ENCODE data around the gene MSI2. TPM values are rescaled to one million over a fixed set of nuclear protein-coding genes. Genes with fewer than 3 reads are reported as not detected.

Gene MSI2
- total RNA-seq, 1 donor from 2014 or later, result 33.8 TPM

DNA sequence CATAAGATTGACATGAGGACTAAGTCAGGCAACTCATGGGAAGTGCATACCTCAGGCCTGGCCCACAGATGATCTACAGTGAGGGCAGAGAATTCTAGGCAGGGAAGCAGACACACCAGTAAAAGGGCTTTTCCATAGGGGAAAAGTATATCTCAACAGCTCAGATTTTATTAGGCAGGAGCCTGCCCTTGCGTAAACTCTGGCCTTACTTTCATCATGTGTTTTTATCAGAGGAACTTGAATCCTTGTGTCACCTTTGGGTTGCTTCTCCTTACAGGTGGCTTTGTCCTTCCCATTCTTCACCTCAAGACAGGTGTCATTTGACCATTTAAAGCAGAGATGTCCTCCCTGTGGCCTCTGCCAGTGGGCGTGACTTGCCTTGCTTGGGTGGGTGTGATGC, 138.1 kb downstream of the MSI2 start:
- DNase-seq (ENCODE audit: low read depth), result no peak
- TF ChIP-seq, protein P1, sequence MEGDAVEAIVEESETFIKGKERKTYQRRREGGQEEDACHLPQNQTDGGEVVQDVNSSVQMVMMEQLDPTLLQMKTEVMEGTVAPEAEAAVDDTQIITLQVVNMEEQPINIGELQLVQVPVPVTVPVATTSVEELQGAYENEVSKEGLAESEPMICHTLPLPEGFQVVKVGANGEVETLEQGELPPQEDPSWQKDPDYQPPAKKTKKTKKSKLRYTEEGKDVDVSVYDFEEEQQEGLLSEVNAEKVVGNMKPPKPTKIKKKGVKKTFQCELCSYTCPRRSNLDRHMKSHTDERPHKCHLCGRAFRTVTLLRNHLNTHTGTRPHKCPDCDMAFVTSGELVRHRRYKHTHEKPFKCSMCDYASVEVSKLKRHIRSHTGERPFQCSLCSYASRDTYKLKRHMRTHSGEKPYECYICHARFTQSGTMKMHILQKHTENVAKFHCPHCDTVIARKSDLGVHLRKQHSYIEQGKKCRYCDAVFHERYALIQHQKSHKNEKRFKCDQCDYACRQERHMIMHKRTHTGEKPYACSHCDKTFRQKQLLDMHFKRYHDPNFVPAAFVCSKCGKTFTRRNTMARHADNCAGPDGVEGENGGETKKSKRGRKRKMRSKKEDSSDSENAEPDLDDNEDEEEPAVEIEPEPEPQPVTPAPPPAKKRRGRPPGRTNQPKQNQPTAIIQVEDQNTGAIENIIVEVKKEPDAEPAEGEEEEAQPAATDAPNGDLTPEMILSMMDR (IDR thresholded peaks at IDR 0.05; ENCODE audit: insufficient read depth, low read length, poor library complexity, severe bottlenecking), result no peak
- Histone ChIP-seq H3K4me3 (ENCODE audit: low read depth, low read length) (no peak overlapping the region), H3K36me3 (ENCODE audit: control insufficient read depth, insufficient read depth, low read length) (no peaks in the 10 kb centered on the region), H3K27me3 (ENCODE audit: control insufficient read depth, insufficient read depth, low read length) (no peaks in the 10 kb centered on the region)

DNA sequence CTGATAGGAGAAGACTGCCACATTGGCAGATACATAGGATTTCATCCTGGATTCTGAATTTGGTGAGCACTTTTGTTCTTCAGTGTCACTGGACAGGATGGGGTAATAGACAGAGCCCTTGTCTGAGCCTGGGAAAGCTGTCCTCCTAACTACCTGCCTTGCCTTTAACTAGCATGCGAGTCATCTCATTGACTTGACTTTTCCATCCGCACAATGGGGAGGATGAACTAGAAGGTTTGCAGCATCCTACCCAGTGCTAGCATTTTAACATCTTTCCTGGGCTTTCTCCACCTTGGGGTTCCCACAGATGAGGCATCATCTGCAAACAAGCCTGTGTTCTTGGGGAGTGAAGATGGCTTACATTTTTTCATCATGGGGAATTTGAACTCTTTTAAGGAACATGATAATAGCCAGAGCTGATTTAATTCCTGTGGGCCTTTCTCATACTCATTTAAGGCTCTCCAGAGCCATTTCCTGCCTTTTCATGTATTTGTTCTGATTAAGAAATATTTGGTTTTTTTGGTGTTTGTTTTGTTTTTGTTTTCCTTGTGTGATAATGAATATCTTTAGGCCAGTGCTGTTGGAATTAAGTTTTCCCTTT, 139.5 kb downstream of the MSI2 start:
- H3K36me3 ChIP-seq (ENCODE audit: control insufficient read depth, insufficient read depth, low read length), result no peaks in the 10 kb centered on the region
- TF ChIP-seq, protein P1 (IDR thresholded peaks at IDR 0.05; ENCODE audit: insufficient read depth, low read length, poor library complexity, severe bottlenecking), result no peak
- DNase-seq (ENCODE audit: low read depth), result no peak
- H3K4me3 ChIP-seq (ENCODE audit: low read depth, low read length), result no peak overlapping the region
- H3K27me3 ChIP-seq (ENCODE audit: control insufficient read depth, insufficient read depth, low read length), result no peaks in the 10 kb centered on the region

DNA sequence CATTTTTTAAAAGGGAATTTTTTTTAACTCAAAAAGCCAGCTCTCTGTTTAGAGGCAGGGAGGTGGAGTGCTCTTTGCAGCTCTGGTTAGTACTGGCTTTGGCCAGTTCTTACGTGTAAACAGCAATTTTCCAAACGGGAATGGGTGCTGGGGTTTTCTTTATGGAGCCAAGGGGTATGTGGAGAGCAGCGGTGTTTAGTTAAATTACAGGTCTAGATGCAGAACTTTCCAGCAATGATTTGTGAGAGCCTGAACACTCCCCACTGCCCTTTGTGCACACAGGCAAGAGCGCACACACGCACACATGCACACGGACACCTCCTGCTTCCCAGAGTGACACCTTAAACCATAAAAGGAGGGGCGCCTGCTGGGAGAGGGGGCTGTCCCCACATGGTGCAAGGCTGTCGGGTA, 140.2 kb downstream of the MSI2 start:
- Histone ChIP-seq H3K36me3 (ENCODE audit: control insufficient read depth, insufficient read depth, low read length) (no peaks in the 10 kb centered on the region), H3K4me3 (ENCODE audit: low read depth, low read length) (no peak overlapping the region), H3K27me3 (ENCODE audit: control insufficient read depth, insufficient read depth, low read length) (no peaks in the 10 kb centered on the region)
- TF ChIP-seq, protein P1 (IDR thresholded peaks at IDR 0.05; ENCODE audit: insufficient read depth, low read length, poor library complexity, severe bottlenecking), result no peak
- no peak for DNase-seq (ENCODE audit: low read depth)

DNA sequence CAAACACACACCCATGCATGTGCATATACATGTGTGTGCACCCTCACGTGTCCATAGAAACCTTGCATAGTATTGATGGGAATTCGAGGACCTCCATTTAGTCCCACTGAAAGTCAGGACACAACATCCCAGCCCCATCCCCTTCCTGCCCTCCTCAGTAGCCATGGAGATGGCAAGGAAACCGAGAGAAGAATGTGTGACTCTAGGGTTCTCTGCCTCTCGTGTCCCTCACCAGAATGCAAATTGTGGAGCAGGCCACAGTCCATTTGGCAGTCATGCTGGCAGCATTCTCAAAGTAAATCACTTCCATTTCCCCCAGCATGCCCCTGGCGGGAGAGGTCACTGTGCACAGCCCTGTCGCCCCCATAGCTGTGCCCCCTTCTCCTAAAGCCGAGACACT, 141.1 kb downstream of the MSI2 start:
- Histone ChIP-seq H3K27me3 (ENCODE audit: control insufficient read depth, insufficient read depth, low read length) (no peaks in the 10 kb centered on the region), H3K4me3 (ENCODE audit: low read depth, low read length) (no peak overlapping the region), H3K36me3 (ENCODE audit: control insufficient read depth, insufficient read depth, low read length) (no peaks in the 10 kb centered on the region)
- no peak for DNase-seq (ENCODE audit: low read depth)
- TF ChIP-seq, protein P1 (IDR thresholded peaks at IDR 0.05; ENCODE audit: insufficient read depth, low read length, poor library complexity, severe bottlenecking), result no peak

DNA sequence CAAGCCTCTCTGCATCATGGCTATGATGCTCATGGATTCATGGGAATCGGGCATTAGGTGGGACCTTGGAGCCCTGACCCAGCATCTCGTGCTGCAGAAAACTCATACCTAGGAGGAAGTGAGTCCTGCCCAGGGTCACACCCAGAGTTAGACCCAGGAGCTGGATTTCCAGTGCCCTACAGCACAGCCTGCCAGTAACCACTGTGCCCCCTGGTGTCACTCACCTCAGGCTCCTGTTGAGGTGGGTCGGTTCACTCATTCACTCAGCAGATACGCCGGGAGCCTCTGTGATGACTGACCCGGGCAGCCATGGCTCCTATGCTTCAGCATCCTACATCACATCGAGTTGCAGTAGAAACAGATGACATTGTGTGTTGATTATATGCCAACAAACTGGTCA, 143.4 kb downstream of the MSI2 start:
- Histone ChIP-seq H3K36me3 (ENCODE audit: control insufficient read depth, insufficient read depth, low read length) (no peaks in the 10 kb centered on the region), H3K4me3 (ENCODE audit: low read depth, low read length) (no peak overlapping the region), H3K27me3 (ENCODE audit: control insufficient read depth, insufficient read depth, low read length) (no peaks in the 10 kb centered on the region)
- no peak for DNase-seq (ENCODE audit: low read depth)
- TF ChIP-seq, protein P1 (IDR thresholded peaks at IDR 0.05; ENCODE audit: insufficient read depth, low read length, poor library complexity, severe bottlenecking), result no peak

DNA sequence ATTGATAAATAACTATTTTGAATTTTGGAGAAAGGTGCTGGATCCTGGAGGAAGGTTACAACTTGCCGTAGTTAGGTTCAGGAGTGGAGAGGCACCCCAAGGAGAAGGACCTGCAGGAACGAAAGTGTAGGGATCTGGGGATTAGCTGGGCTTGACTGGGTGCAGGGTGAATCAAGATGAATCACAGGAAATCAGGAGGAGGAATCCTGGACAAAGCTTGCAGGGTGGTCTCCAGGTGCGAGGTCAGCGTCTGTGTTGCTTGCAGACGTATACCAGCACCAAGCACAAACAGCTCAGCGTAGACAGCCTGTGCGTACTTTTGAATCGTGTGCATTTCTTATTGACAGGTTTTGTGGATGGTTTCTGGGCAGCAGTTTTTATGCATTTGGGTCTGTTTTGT, 144.3 kb downstream of the MSI2 start:
- Histone ChIP-seq H3K27me3 (ENCODE audit: control insufficient read depth, insufficient read depth, low read length) (no peaks in the 10 kb centered on the region), H3K36me3 (ENCODE audit: control insufficient read depth, insufficient read depth, low read length) (no peaks in the 10 kb centered on the region), H3K4me3 (ENCODE audit: low read depth, low read length) (no peak overlapping the region)
- no peak for DNase-seq (ENCODE audit: low read depth)
- TF ChIP-seq, protein P1 (IDR thresholded peaks at IDR 0.05; ENCODE audit: insufficient read depth, low read length, poor library complexity, severe bottlenecking), result no peak
